ENCODE measurements around the gene CYP4A22. TPM values are rescaled to one million over a fixed set of nuclear protein-coding genes. Genes with fewer than 3 reads are reported as not detected.
A peak's percentile ranks its signal among the peaks of the same experiment; 100 is the strongest.
"Not testable (repeated sequence)": the region's sequence is repeated elsewhere in the genome, so short reads cannot be mapped to it uniquely, and the experiment has no call there.

CYP4A22 gene
- not detected for polyA plus RNA-seq (2013, experiment 1 of 2; ENCODE audit: insufficient read length)
- not detected for polyA plus RNA-seq (2013, experiment 2 of 2; ENCODE audit: insufficient read length)

- no peak for DNase-seq
These were observed at the start of gene CYP4A22 for GRCh38 chr1:47137198-47137597. Gene CYP4A22, plus strand, starts transcription at chr1:47137441. Its CDS starts 45 bp downstream, at chr1:47137486.

DNA sequence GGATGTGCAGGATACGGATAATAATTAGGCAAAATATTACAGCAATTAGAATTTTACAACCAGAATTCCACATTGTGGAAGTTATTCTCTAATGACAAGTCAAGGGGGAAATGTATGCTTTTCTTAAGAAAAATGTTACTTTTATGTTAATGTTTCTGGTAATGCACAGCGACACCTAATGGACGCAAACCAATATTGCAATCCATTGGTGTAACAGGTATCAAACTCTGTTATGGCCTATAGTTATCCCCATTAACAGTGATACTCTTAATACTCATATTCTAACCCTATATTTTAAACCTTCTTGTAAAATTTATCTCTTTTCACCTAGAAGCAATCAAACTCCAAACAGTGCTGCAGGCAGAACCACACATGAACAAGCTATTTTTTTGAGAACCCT lies 47.9 kb upstream of the CYP4A22 start:
- peak; percentile 17 for DNase-seq

DNA sequence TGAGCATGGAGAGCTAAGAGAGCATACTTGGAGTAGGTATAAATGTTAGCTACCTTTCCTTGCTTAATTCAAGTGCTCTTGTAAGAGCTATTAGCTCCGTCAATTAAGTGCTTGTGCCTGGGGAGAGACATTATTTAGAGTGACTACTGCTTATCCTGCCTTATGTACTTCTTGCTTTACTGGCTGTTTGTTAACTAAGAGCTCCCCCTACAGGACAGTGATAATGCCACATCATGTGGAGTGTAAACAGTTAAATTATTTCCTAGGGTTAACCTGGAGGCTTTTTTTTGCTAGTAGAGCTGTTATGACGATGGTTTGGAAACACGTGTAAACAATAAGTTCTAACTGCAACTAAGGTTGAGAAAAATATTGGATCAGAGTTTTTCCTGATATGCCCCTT lies 45.8 kb upstream of the CYP4A22 start:
- DNase-seq = not testable (repeated sequence)

GRCh38 chr1:47104816-47105215 lies 32.4 kb upstream of the CYP4A22 start:
- DNase-seq = no peak

DNA sequence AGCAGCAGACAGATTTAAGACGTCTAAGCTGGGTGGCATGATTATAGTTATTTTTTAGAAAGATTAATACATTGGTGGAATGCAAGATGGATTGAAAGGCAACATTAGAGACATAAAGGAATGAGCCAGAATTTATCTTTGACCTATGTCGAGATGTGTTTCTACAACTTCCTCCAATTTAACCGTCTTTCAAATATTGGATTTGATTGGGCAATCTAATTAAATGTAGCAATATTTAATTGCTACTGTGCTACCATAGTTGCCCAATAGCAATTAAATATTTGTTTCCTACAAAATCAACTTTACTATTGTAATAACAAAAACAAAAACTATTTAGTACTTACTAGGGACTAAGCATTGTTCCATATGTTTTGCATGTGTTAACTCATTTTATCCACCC lies 30.4 kb upstream of the CYP4A22 start:
- no peak for DNase-seq

GRCh38 chr1:47107851-47108574 lies 29.2 kb upstream of the CYP4A22 start:
- peak; percentile 2 for DNase-seq

- peak; percentile 1 for DNase-seq
These were observed 27.8 kb upstream of the CYP4A22 start for GRCh38 chr1:47109482-47109881.

DNA sequence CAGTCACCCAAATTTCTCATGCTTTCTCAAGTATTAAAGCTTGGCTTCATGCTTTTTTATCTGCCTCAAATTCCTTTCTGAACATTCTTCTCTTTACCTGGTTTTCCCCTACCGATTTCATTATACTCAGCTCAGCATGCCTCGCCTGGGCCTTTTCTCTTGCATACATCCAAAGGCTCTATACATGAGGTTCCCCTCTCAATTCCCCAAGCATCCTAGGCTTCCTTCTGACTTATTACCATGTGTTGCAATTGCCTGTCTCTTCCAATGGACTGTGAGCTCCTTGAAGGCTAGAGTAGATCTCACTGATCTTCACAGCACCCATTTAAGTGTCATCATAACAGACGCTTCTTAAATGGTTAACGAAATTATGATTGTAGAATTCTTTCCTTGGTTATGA lies 24.1 kb upstream of the CYP4A22 start:
- no peak for DNase-seq

GRCh38 chr1:47121039-47121438 lies 16.2 kb upstream of the CYP4A22 start:
- DNase-seq = not testable (repeated sequence)

DNA sequence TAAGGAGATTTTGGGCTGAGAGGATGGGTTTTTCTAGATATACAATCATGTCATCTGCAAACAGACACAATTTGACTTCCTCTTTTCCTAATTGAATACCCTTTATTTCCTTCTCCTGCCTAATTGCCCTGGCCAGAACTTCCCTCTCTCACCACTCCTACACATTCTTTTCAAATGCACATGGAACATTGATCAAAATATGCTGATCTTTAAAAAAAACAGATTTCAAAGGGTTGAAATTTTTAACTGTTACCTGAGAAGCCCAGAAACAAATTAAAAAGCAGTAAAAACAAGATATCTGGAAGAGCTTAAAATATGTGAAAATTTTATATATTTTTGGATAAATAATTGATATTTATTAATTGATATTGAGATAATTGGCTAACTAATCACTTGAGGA lies 12.4 kb upstream of the CYP4A22 start:
- not testable (repeated sequence) for DNase-seq

DNA sequence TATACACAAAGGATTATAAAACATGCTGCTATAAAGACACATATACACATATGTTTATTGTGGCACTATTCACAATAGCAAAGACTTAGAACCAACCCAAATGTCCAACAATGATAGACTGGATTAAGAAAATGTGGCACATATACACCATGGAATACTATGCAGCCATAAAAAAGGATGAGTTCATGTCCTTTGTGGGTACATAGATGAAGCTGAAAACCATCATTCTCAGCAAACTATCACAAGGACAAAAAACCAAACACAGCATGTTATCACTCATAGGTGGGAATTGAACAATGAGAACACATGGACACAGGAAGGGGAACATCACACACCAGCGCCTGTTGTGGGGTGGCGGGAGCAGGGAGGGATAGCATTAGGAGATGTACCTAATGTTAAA lies 10.2 kb upstream of the CYP4A22 start:
- not testable (repeated sequence) for DNase-seq

GRCh38 chr1:47128221-47128620 lies 9.0 kb upstream of the CYP4A22 start:
- no peak for DNase-seq

- DNase-seq = not testable (repeated sequence)
These were observed 8.4 kb upstream of the CYP4A22 start for GRCh38 chr1:47128854-47129253.

DNA sequence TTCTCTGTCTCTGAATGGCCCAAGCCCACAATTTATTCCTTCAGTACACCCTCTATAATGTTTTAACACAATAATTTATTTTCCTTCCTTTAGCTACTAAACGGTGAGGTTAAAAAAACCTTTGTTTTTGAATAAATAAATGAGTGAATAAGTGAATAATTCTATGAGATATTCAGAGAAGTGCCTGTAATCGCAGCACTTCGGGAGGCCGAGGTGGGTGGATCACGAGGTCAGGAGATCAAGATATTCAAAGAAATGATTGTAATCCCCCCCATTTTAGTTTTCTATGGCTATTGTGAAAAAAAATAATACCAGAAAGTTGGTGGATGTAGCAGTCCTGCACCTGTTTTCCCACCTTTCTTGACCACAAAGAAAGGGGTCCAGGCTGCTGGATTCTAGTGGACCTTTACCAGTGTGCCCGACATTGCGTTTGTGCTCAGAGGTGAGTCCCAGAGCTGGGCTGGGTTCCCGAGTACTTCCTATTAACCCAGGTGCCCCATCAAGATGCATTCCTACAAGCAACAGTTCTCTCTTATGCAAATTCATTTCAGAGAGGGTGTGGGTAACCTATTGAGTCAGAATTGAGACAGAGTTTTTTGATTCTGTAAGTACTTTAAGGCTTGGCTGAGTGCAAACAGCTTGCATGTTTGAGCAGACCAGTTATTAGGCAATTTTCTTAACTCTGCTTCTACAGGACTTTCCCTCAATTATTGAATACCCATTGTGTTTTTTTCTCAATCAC lies 7.6 kb upstream of the CYP4A22 start:
- DNase-seq = not testable (repeated sequence)

GRCh38 chr1:47132665-47133064 lies 4.6 kb upstream of the CYP4A22 start:
- DNase-seq = not testable (repeated sequence)

GRCh38 chr1:47137925-47138615 lies 829 bp downstream of the CYP4A22 start:
- DNase-seq = no peak

DNA sequence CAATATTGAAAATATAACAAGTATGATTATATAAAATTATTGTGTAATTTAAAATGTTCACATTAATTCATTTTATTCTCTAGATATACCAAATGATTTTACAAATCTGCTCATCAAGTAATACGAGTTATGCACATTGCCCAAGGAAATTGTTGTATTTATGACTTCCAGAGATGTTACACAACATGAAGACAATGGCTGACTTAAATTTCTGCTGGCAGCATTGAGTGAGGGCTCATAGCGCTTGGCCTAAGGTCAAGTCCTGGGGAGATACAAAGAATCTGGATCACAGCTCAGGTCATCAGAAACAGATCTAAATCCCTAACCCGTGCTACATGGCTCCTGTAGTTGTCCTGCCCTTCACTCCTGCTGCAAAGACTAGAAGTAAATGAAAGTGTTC lies 3.1 kb downstream of the CYP4A22 start:
- DNase-seq = not testable (repeated sequence)

DNA sequence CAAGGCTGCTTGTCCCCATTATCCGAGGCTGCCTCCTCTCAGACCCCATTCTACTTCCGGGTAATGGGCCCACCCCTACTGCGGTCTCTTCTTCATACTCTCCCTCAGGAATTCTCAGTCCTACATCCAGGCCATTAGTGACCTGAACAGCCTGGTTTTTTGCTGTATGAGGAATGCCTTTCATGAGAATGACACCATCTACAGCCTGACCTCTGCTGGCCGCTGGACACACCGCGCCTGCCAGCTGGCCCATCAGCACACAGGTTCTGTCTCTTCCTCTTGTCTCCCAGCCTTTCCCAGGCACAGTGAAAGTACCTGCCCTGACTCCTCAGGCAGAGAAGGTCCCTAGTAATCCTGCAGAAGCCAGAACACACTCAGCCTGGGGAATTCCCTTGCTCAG lies 6.4 kb downstream of the CYP4A22 start:
- not testable (repeated sequence) for DNase-seq

DNA sequence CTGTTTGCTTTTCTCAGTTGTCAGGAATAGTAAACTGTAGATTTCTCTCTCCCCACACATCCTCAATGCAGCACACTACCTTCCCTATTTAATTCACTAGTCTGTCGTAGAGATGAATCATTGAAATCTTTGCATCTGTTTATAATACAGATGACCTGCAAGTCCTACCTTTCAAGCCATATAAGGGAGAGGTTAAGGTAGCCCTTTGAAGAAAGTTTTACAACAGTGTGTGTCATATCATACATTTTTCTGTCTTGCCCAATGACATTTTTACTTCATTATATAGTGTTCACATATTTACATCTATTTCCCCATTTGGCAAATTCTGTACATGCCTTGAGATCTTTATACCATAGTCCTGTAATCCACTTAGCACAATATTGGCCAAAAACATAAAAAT lies 9.3 kb downstream of the CYP4A22 start:
- not testable (repeated sequence) for DNase-seq

DNA sequence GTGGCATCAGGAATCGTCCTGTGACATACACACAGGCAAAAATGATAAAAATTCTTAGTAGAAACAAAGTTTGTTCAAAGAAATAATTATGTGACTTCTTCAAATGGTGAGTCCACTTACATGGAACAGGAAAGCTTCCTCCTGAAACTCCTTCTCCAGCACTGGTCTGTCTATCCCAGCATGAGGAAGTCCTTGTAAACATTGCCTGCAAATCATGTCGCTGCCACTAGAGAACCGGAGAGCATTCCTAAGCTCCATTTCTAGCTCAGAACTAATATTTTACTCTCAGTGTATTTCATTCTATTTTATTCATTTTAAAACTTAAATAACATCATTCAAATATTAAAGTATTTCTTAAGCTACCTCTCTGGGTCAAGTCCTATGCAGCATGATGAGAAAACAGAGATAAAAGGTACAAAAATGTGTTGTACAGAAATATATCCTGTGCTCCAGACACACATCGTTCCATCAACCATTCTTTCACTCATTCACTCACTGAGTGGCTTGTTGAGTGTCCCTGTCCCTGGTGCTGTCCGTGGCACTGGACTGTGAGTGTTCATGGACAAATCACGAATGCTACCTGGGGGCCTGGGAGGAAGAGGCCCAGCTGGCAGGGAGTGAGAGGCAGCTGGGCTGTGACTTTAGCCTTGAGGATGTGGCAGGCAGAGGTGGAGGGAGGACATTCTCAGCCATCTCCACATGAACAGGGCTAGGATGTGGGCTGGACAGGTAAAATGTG lies 10.0 kb downstream of the CYP4A22 start:
- no peak for DNase-seq

GRCh38 chr1:47149162-47149561 lies 11.9 kb downstream of the CYP4A22 start:
- DNase-seq = not testable (repeated sequence)

DNA sequence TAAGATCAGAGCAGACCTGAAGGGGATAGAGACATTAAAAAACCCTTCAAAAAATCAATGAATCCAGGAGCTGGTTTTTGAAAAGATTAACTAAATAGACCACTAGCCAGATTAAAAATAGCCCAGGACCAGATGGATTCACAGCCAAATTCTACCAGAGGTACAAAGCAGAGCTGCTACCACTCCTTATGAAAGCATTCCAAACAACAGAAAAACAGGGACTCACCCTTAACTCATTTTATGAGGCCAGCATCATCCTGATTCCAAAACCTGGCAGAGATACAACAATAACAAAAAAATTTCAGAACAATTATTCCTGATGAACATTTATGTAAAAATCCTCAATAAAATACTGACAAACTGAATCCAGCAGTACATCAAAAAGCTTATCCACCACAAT lies 19.2 kb downstream of the CYP4A22 start:
- not testable (repeated sequence) for DNase-seq

Measured in fibroblast of skin of back (primary cell).